Measurements from ENCODE around the gene ARHGAP5. TPM values are rescaled to one million over a fixed set of nuclear protein-coding genes. Genes with fewer than 3 reads are reported as not detected.

Gene ARHGAP5
- total RNA-seq, 2 experiments from 2014 or later, result 42.5 to 49.4 TPM

GRCh38 chr14:32137892-32138291 is 60.8 kb downstream of the ARHGAP5 start:
- ATAC-seq (ENCODE audit: low read depth) (no peak), DNase-seq (no peak)
- Mint-ChIP-seq H3K27me3 (no peaks in the 10 kb centered on the region), H3K36me3 (peaks cover 61% of the 10 kb centered on the region), H3K27ac (no peak overlapping the region), H3K4me1 (peaks cover 2% of the 10 kb centered on the region), H3K9me3 (peaks cover 3% of the 10 kb centered on the region), H3K4me3 (no peak overlapping the region)
- POLR2A ChIA-PET, result no interaction called here

GRCh38 chr14:32142341-32142740 is 65.2 kb downstream of the ARHGAP5 start:
- no peak for DNase-seq
- H3K36me3 Mint-ChIP-seq, result peaks cover 41% of the 10 kb centered on the region
- peaks cover 2% of the 10 kb centered on the region for H3K4me1 Mint-ChIP-seq
- H3K9me3 Mint-ChIP-seq, result no peaks in the 10 kb centered on the region
- ATAC-seq (ENCODE audit: low read depth), result no peak
- H3K27me3 Mint-ChIP-seq, result no peaks in the 10 kb centered on the region
- H3K4me3 Mint-ChIP-seq, result no peak overlapping the region
- POLR2A ChIA-PET, result no interaction called here
- no peak overlapping the region for H3K27ac Mint-ChIP-seq

- no peak overlapping the region for H3K4me3 Mint-ChIP-seq
- ATAC-seq (ENCODE audit: low read depth) (no peak), DNase-seq (no peak)
- no peaks in the 10 kb centered on the region for H3K9me3 Mint-ChIP-seq
- no peaks in the 10 kb centered on the region for H3K27me3 Mint-ChIP-seq
- H3K36me3 Mint-ChIP-seq, result peaks cover 36% of the 10 kb centered on the region
- H3K27ac Mint-ChIP-seq, result no peak overlapping the region
- peaks cover 2% of the 10 kb centered on the region for H3K4me1 Mint-ChIP-seq
- POLR2A ChIA-PET, result no interaction called here
Measured at GRCh38 chr14:32142754-32143437, 65.8 kb downstream of the ARHGAP5 start.

GRCh38 chr14:32150392-32150791 is 73.3 kb downstream of the ARHGAP5 start:
- Mint-ChIP-seq H3K4me1 (no peaks in the 10 kb centered on the region), H3K27ac (no peak overlapping the region), H3K9me3 (no peaks in the 10 kb centered on the region), H3K36me3 (peaks cover 17% of the 10 kb centered on the region), H3K27me3 (no peaks in the 10 kb centered on the region), H3K4me3 (no peak overlapping the region)
- POLR2A ChIA-PET, result interaction anchor here (0.6 kb wide), 1 partner anchor 634 kb away, joined by 3 read pairs; no protein-coding TSS in a partner anchor
- ATAC-seq (ENCODE audit: low read depth), result no peak
- DNase-seq, result no peak

- Mint-ChIP-seq H3K4me3 (no peak overlapping the region), H3K27ac (no peak overlapping the region), H3K4me1 (peaks cover 7% of the 10 kb centered on the region), H3K36me3 (no peaks in the 10 kb centered on the region), H3K9me3 (peaks cover 1% of the 10 kb centered on the region), H3K27me3 (peaks cover 2% of the 10 kb centered on the region)
- POLR2A ChIA-PET, result no interaction called here
- ATAC-seq (ENCODE audit: low read depth) (no peak), DNase-seq (no peak)
Measured at GRCh38 chr14:32166029-32166428, 88.9 kb downstream of the ARHGAP5 start.

DNA sequence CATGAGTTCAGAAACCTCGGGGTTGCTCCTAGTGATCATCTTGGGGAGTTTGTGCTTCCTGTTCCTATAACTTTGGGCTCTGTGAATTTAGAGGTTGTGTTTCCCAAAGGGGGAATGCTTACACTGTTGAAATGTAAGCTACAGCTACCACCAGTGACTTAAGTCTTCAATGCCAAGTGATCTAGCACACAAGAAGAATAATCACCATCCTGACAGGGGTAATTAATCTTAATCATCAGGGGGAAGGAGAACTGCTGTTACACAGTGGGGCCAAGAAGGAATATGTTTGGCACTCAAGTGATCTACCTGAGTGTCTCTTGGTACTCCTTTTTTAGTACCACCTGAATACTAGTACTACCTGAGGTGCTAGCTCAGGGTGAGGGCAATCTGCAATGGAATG is 89.8 kb downstream of the ARHGAP5 start:
- POLR2A ChIA-PET, result no interaction called here
- peaks cover 1% of the 10 kb centered on the region for H3K9me3 Mint-ChIP-seq

GRCh38 chr14:32167907-32168306 is 90.8 kb downstream of the ARHGAP5 start:
- Mint-ChIP-seq H3K27me3 (no peaks in the 10 kb centered on the region), H3K4me1 (peaks cover 7% of the 10 kb centered on the region), H3K36me3 (no peaks in the 10 kb centered on the region), H3K27ac (no peak overlapping the region), H3K4me3 (no peak overlapping the region), H3K9me3 (peaks cover 1% of the 10 kb centered on the region)
- DNase-seq (no peak), ATAC-seq (ENCODE audit: low read depth) (no peak)
- POLR2A ChIA-PET, result no interaction called here

More for the DNA sequence above, 89.8 kb downstream of the ARHGAP5 start:
- no peak for DNase-seq
- H3K4me1 Mint-ChIP-seq, result peaks cover 7% of the 10 kb centered on the region
- ATAC-seq (ENCODE audit: low read depth), result no peak
- H3K27me3 Mint-ChIP-seq, result peaks cover 2% of the 10 kb centered on the region
- H3K27ac Mint-ChIP-seq, result no peak overlapping the region
- no peak overlapping the region for H3K4me3 Mint-ChIP-seq
- H3K36me3 Mint-ChIP-seq, result no peaks in the 10 kb centered on the region

- H3K4me1 Mint-ChIP-seq, result peaks cover 7% of the 10 kb centered on the region
- H3K27me3 Mint-ChIP-seq, result peaks cover 4% of the 10 kb centered on the region
- no peak for ATAC-seq (ENCODE audit: low read depth)
- H3K4me3 Mint-ChIP-seq, result no peak overlapping the region
- H3K36me3 Mint-ChIP-seq, result no peaks in the 10 kb centered on the region
- H3K27ac Mint-ChIP-seq, result no peak overlapping the region
- POLR2A ChIA-PET, result no interaction called here
- no peak for DNase-seq
- H3K9me3 Mint-ChIP-seq, result peaks cover 1% of the 10 kb centered on the region
Measured at GRCh38 chr14:32169191-32169590, 92.1 kb downstream of the ARHGAP5 start.

DNA sequence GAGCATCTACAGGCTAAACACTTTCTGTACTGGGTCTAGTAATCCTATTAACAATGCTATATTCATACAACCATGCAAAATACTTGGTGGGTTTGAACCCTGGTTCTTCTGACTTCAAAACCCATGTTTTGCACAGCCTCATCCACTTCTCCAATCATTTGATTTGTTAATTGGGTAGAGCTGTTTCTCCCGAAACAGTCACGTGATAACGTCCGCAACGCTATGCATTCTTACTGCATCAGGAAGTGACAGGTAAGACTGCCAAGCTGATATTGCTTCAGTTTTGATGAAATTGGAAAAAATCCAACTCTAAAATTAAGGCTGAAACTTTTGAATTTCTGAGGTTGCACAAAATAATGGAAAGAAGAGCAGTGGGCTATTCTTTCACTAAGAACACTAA is 94.4 kb downstream of the ARHGAP5 start:
- Mint-ChIP-seq H3K36me3 (no peaks in the 10 kb centered on the region), H3K4me3 (no peak overlapping the region), H3K27ac (no peak overlapping the region), H3K4me1 (peaks cover 7% of the 10 kb centered on the region), H3K9me3 (peaks cover 1% of the 10 kb centered on the region), H3K27me3 (peaks cover 6% of the 10 kb centered on the region)
- no peak for ATAC-seq (ENCODE audit: low read depth)
- POLR2A ChIA-PET, result no interaction called here
- DNase-seq, result no peak

- POLR2A ChIA-PET, result no interaction called here
- Mint-ChIP-seq H3K36me3 (peaks cover 7% of the 10 kb centered on the region), H3K4me1 (peaks cover 6% of the 10 kb centered on the region), H3K4me3 (no peak overlapping the region), H3K9me3 (peaks cover 8% of the 10 kb centered on the region), H3K27me3 (peaks cover 12% of the 10 kb centered on the region), H3K27ac (no peak overlapping the region)
- DNase-seq, result no peak
- ATAC-seq (ENCODE audit: low read depth), result no peak
Measured at GRCh38 chr14:32183151-32184058, 106.3 kb downstream of the ARHGAP5 start.

GRCh38 chr14:32185097-32185496 is 108.0 kb downstream of the ARHGAP5 start:
- POLR2A ChIA-PET, result no interaction called here

GRCh38 chr14:32186248-32186647 is 109.1 kb downstream of the ARHGAP5 start:
- Mint-ChIP-seq H3K4me3 (no peak overlapping the region), H3K9me3 (peaks cover 6% of the 10 kb centered on the region), H3K36me3 (peaks cover 5% of the 10 kb centered on the region), H3K27ac (peak overlapping the region; percentile 6), H3K27me3 (peaks cover 5% of the 10 kb centered on the region), H3K4me1 (peaks cover 8% of the 10 kb centered on the region)
- ATAC-seq (ENCODE audit: low read depth), result no peak
- no peak for DNase-seq
- POLR2A ChIA-PET, result no interaction called here

More at GRCh38 chr14:32185097-32185496, 108.0 kb downstream of the ARHGAP5 start:
- DNase-seq, result no peak
- no peak overlapping the region for H3K4me3 Mint-ChIP-seq
- peaks cover 8% of the 10 kb centered on the region for H3K9me3 Mint-ChIP-seq
- peaks cover 5% of the 10 kb centered on the region for H3K36me3 Mint-ChIP-seq
- ATAC-seq (ENCODE audit: low read depth), result no peak
- H3K27me3 Mint-ChIP-seq, result peaks cover 10% of the 10 kb centered on the region
- H3K27ac Mint-ChIP-seq, result no peak overlapping the region
- peaks cover 8% of the 10 kb centered on the region for H3K4me1 Mint-ChIP-seq

DNA sequence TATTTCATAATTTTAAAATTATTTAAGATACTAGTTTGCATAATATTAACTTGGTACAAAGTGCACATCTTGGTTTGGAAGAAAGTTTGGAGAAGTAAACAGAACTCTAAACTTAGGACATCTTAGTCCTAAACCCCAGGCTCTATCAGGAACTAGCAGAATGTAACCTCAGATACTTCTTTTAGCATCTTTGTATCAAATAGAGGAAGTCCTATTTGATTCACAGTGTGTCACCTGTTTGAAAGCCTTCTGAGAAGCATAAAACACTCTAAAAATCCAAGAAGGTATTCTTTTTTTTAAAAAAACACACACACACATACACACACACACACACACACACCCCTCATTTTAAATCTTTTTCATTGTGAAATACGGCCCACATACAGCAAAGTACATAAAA is 112.7 kb downstream of the ARHGAP5 start:
- peaks cover 3% of the 10 kb centered on the region for H3K36me3 Mint-ChIP-seq
- ATAC-seq (ENCODE audit: low read depth), result no peak

DNA sequence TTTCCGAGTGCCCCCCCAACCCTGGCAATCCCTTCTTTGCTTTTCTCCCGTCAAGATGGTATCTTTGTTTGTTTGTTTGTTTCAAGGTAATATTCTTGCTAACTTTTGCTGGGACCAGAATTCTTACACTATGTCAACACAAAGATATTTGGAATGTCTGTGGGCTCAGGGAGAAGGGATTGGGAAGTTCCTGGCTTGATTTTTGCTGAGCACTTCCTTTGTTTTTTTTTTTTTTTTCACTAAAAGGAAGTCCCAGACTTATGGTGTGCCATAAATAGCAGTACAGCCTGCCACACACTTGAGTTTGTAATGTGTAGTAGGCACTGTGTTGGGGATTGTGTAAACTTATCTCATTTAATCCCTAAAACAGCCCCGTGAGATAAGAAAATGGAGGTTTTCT is 113.6 kb downstream of the ARHGAP5 start:
- POLR2A ChIA-PET, result no interaction called here
- no peaks in the 10 kb centered on the region for H3K36me3 Mint-ChIP-seq
- ATAC-seq (ENCODE audit: low read depth), result no peak
- H3K4me1 Mint-ChIP-seq, result peaks cover 6% of the 10 kb centered on the region
- H3K4me3 Mint-ChIP-seq, result no peak overlapping the region
- H3K9me3 Mint-ChIP-seq, result no peaks in the 10 kb centered on the region
- H3K27me3 Mint-ChIP-seq, result peaks cover 10% of the 10 kb centered on the region
- no peak for DNase-seq
- H3K27ac Mint-ChIP-seq, result no peak overlapping the region

More for the DNA sequence above, 112.7 kb downstream of the ARHGAP5 start:
- H3K4me3 Mint-ChIP-seq, result peak overlapping the region; percentile 31
- DNase-seq, result no peak
- POLR2A ChIA-PET, result no interaction called here
- peaks cover 4% of the 10 kb centered on the region for H3K9me3 Mint-ChIP-seq
- peaks cover 6% of the 10 kb centered on the region for H3K4me1 Mint-ChIP-seq
- peaks cover 4% of the 10 kb centered on the region for H3K27me3 Mint-ChIP-seq
- H3K27ac Mint-ChIP-seq, result no peak overlapping the region
